ENCODE measurements around the gene C19orf25.

The C19orf25 gene

GRCh38 chr19:1471010-1471514 is 8.0 kb downstream of the C19orf25 start:
- no peak for TF ChIP-seq ZNF274 (IDR thresholded peaks at IDR 0.05; ENCODE audit: low read depth, low read length)
- no peak overlapping the region for H3K4me3 ChIP-seq (ENCODE audit: low read length)

GRCh38 chr19:1470305-1471009 is 8.6 kb downstream of the C19orf25 start:
- no peak for TF ChIP-seq ZNF274 (IDR thresholded peaks at IDR 0.05; ENCODE audit: low read depth, low read length)
- no peak overlapping the region for H3K4me3 ChIP-seq (ENCODE audit: low read length)

DNA sequence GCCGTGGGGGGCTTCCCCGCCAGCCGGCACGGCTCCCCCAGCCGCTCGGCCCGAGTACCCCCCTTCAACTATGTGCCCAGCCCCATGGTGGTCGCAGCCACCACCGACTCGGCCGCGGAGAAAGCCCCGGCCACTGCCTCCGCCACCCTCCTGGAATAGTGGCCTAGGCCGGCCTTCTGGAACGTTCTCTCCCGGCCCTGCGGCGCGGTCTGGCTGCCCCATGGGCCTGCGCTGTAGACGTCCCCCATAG is 9.0 kb downstream of the C19orf25 start:
- no peak for TF ChIP-seq ZNF274 (IDR thresholded peaks at IDR 0.05; ENCODE audit: low read depth, low read length)
- H3K4me3 ChIP-seq (ENCODE audit: low read length) = no peak overlapping the region

DNA sequence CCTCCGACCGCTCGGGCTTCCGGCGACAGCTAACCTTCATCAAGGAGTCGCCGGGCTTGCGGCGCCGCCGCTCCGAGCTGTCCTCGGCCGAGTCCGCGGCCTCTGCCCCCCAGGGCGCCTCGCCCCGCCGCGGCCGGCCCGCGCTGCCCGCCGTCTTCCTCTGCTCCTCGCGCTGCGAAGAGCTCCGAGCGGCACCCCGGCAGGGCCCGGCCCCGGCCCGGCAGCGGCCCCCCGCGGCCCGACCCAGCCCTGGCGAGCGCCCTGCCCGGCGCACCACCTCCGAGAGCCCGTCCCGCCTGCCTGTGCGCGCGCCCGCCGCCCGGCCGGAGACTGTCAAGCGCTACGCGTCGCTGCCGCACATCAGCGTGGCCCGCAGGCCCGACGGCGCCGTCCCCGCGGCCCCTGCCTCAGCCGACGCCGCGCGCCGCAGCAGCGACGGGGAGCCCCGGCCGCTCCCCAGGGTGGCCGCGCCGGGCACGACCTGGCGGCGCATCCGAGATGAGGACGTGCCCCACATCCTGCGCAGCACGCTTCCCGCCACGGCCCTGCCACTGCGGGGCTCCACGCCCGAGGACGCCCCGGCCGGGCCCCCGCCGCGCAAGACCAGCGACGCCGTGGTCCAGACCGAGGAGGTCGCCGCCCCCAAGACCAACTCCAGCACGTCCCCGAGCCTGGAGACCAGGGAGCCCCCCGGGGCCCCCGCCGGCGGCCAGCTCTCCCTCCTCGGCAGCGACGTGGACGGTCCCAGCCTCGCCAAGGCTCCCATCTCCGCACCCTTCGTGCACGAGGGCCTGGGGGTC is 9.6 kb downstream of the C19orf25 start:
- no peak overlapping the region for H3K4me3 ChIP-seq (ENCODE audit: low read length)
- no peak for TF ChIP-seq ZNF274 (IDR thresholded peaks at IDR 0.05; ENCODE audit: low read depth, low read length)

DNA sequence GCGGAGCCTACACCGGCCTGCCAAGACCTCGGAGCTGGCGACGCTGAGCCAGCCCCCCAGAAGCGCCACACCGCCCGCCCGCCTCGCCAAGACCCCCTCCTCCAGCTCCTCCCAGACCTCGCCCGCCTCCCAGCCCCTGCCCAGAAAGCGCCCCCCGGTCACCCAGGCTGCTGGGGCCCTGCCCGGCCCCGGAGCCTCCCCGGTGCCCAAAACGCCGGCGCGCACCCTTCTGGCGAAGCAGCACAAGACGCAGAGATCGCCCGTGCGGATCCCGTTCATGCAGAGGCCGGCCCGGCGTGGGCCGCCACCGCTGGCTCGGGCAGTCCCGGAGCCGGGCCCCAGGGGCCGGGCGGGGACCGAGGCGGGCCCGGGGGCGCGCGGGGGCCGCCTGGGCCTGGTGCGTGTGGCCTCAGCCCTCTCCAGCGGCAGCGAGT is 10.2 kb downstream of the C19orf25 start:
- no peak overlapping the region for H3K4me3 ChIP-seq (ENCODE audit: low read length)

GRCh38 chr19:1468274-1468820 is 10.7 kb downstream of the C19orf25 start:
- no peak overlapping the region for H3K4me3 ChIP-seq (ENCODE audit: low read length)
- TF ChIP-seq ZNF274 (IDR thresholded peaks at IDR 0.05; ENCODE audit: low read depth, low read length) = no peak

More for the DNA sequence above, 10.2 kb downstream of the C19orf25 start:
- TF ChIP-seq ZNF274 (IDR thresholded peaks at IDR 0.05; ENCODE audit: low read depth, low read length) = no peak

DNA sequence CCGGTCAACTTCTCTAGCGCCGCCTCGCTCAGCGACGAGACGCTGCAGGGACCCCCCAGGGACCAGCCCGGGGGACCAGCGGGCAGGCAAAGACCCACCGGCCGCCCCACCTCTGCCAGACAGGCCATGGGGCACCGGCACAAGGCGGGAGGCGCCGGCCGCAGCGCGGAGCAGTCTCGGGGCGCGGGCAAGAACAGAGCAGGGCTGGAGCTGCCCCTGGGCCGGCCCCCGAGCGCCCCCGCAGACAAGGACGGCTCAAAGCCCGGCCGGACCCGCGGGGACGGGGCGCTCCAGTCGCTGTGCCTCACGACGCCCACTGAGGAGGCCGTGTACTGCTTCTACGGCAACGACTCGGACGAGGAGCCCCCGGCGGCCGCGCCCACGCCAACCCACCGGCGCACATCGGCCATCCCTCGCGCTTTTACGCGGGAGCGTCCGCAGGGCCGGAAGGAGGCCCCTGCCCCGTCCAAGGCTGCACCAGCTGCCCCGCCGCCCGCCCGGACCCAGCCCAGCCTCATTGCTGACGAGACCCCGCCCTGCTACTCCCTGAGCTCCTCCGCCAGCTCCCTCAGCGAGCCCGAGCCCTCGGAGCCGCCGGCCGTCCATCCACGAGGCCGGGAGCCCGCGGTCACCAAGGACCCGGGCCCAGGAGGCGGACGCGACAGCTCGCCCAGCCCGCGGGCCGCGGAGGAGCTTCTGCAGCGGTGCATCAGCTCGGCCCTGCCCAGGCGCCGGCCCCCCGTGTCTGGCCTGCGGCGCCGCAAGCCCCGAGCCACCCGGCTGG is 11.3 kb downstream of the C19orf25 start:
- no peak overlapping the region for H3K4me3 ChIP-seq (ENCODE audit: low read length)
- TF ChIP-seq ZNF274 (IDR thresholded peaks at IDR 0.05; ENCODE audit: low read depth, low read length) = no peak

DNA sequence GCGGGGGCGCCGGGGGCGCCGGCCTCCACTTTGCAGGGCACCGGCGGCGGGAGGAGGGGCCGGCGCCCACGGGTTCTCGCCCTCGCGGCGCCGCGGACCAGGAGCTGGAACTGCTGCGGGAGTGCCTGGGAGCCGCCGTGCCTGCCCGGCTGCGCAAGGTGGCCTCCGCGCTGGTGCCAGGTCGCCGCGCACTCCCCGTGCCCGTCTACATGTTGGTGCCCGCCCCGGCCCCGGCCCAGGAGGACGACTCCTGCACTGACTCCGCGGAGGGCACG is 11.9 kb downstream of the C19orf25 start:
- no peak overlapping the region for H3K4me3 ChIP-seq (ENCODE audit: low read length)
- TF ChIP-seq ZNF274 (IDR thresholded peaks at IDR 0.05; ENCODE audit: low read depth, low read length) = no peak

- no peak for TF ChIP-seq ZNF274 (IDR thresholded peaks at IDR 0.05; ENCODE audit: low read depth, low read length)
- H3K4me3 ChIP-seq (ENCODE audit: low read length) = no peak overlapping the region
Observed at GRCh38 chr19:1466461-1467214, 12.4 kb downstream of the C19orf25 start.

DNA sequence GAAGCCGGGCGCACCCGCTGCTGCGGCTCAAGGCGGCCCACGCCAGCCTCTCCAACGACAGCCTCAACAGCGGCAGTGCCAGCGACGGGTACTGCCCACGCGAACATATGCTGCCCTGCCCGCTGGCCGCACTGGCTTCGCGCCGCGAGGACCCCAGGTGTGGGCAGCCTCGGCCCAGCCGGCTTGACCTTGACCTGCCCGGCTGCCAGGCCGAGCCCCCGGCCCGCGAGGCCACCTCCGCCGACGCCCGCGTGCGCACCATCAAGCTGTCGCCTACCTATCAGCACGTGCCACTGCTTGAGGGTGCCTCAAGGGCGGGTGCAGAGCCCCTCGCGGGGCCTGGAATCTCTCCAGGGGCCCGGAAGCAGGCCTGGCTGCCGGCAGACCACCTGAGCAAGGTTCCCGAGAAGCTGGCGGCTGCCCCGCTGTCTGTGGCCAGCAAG is 13.0 kb downstream of the C19orf25 start:
- H3K4me3 ChIP-seq (ENCODE audit: low read length) = no peak overlapping the region
- no peak for TF ChIP-seq ZNF274 (IDR thresholded peaks at IDR 0.05; ENCODE audit: low read depth, low read length)

DNA sequence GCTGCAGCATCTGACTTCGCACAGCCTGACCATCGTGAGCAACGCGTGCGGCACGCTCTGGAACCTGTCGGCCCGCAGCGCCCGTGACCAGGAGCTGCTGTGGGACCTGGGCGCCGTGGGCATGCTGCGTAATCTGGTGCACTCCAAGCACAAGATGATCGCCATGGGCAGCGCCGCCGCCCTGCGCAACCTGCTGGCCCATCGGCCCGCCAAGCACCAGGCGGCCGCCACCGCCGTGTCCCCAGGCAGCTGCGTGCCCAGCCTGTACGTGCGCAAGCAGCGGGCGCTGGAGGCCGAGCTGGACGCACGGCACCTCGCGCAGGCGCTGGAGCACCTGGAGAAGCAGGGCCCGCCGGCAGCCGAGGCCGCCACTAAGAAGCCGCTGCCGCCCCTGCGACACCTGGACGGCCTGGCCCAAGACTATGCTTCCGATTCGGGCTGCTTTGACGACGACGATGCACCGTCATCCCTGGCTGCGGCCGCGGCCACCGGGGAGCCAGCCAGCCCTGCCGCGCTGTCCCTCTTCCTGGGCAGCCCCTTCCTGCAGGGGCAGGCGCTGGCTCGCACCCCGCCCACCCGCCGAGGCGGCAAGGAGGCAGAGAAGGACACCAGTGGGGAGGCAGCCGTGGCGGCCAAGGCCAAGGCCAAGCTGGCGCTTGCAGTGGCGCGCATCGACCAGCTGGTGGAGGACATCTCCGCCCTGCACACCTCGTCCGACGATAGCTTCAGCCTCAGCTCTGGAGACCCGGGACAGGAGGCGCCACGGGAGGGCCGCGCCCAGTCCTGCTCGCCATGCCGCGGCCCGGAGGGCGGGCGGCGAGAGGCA is 13.6 kb downstream of the C19orf25 start:
- H3K4me3 ChIP-seq (ENCODE audit: low read length) = no peak overlapping the region
- no peak for TF ChIP-seq ZNF274 (IDR thresholded peaks at IDR 0.05; ENCODE audit: low read depth, low read length)

- TF ChIP-seq ZNF274 (IDR thresholded peaks at IDR 0.05; ENCODE audit: low read depth, low read length) = no peak
- H3K4me3 ChIP-seq (ENCODE audit: low read length) = no peak overlapping the region
Observed at GRCh38 chr19:1461862-1462261, 17.2 kb downstream of the C19orf25 start.
